ENCODE measurements around the gene MTHFS. TPM values are rescaled to one million over a fixed set of nuclear protein-coding genes. Genes with fewer than 3 reads are reported as not detected.
A peak's percentile ranks its signal among the peaks of the same experiment; 100 is the strongest.

Gene MTHFS
- total and polyA plus RNA-seq, 4 donors, result 26.2 to 156 (median 86.8) TPM

GRCh38 chr15:79881668-79882067 is 15.1 kb downstream of the MTHFS start:
- DNase-seq, result no peak
- Histone ChIP-seq H3K27me3 (ENCODE audit: control insufficient read depth in 3 of 3, insufficient read depth in 3 of 3, low read length in 2 of 3) (no peaks in the 10 kb centered on the region), H3K9me3 (ENCODE audit: control insufficient read depth in 4 of 4, insufficient read depth in 3 of 4, low read length in 3 of 4) (peaks cover 3 to 15% (median 6%) of the 10 kb centered on the region in 4 donors), H3K27ac (ENCODE audit: low read depth in 1 of 2, low read length in 1 of 2) (no peak overlapping the region), H3K4me1 (ENCODE audit: control insufficient read depth in 5 of 5, insufficient read depth in 5 of 5, low read length in 5 of 5) (peaks cover 0 to 7% (median 2%) of the 10 kb centered on the region in 5 donors), H3K4me3 (no peak overlapping the region), H3K9ac (ENCODE audit: insufficient read depth in 1 of 2, low read length in 2 of 2) (no peak overlapping the region), H3K36me3 (ENCODE audit: control insufficient read depth in 4 of 4, insufficient read depth in 4 of 4, low read length in 4 of 4) (peaks cover 6 to 19% (median 16%) of the 10 kb centered on the region in 4 donors)
- TF ChIP-seq CTCF (IDR thresholded peaks at IDR 0.05; ENCODE audit: control extremely low read depth, extremely low read depth), result no peak
- ATAC-seq (ENCODE audit: insufficient read depth, low FRiP score), result no peak
- 89 to 94% methylated on average over 3 of the region's 3 CpGs for WGBS, 2 donors

GRCh38 chr15:79881254-79881653 is 15.6 kb downstream of the MTHFS start:
- H3K4me1 ChIP-seq (ENCODE audit: control insufficient read depth in 5 of 5, insufficient read depth in 5 of 5, low read length in 5 of 5), result peaks cover 0 to 7% (median 2%) of the 10 kb centered on the region in 5 donors
- DNase-seq (peak in 1 of 3 donors; percentile 28), ATAC-seq (ENCODE audit: insufficient read depth, low FRiP score) (no peak)
- no peak for TF ChIP-seq CTCF (IDR thresholded peaks at IDR 0.05; ENCODE audit: control extremely low read depth, extremely low read depth)
- peaks cover 6 to 19% (median 16%) of the 10 kb centered on the region in 4 donors for H3K36me3 ChIP-seq (ENCODE audit: control insufficient read depth in 4 of 4, insufficient read depth in 4 of 4, low read length in 4 of 4)
- 74 to 75% methylated on average over 2 of the region's 2 CpGs for WGBS, 2 donors
- H3K9ac ChIP-seq (ENCODE audit: insufficient read depth in 1 of 2, low read length in 2 of 2), result no peak overlapping the region
- peaks cover 3 to 15% (median 6%) of the 10 kb centered on the region in 4 donors for H3K9me3 ChIP-seq (ENCODE audit: control insufficient read depth in 4 of 4, insufficient read depth in 3 of 4, low read length in 3 of 4)
- H3K27ac ChIP-seq (ENCODE audit: low read depth in 1 of 2, low read length in 1 of 2), result no peak overlapping the region
- no peaks in the 10 kb centered on the region for H3K27me3 ChIP-seq (ENCODE audit: control insufficient read depth in 3 of 3, insufficient read depth in 3 of 3, low read length in 2 of 3)
- H3K4me3 ChIP-seq, result no peak overlapping the region

GRCh38 chr15:79878078-79878705 is 18.6 kb downstream of the MTHFS start:
- Histone ChIP-seq H3K27ac (ENCODE audit: low read depth in 1 of 2, low read length in 1 of 2) (no peak overlapping the region), H3K9ac (ENCODE audit: insufficient read depth in 1 of 2, low read length in 2 of 2) (no peak overlapping the region), H3K4me1 (ENCODE audit: control insufficient read depth in 5 of 5, insufficient read depth in 5 of 5, low read length in 5 of 5) (peaks cover 0 to 4% (median 0%) of the 10 kb centered on the region in 5 donors), H3K4me3 (no peak overlapping the region), H3K36me3 (ENCODE audit: control insufficient read depth in 4 of 4, insufficient read depth in 4 of 4, low read length in 4 of 4) (peaks cover 8 to 31% (median 18%) of the 10 kb centered on the region in 4 donors), H3K9me3 (ENCODE audit: control insufficient read depth in 4 of 4, insufficient read depth in 3 of 4, low read length in 3 of 4) (peaks cover 3 to 28% (median 11%) of the 10 kb centered on the region in 4 donors), H3K27me3 (ENCODE audit: control insufficient read depth in 3 of 3, insufficient read depth in 3 of 3, low read length in 2 of 3) (no peaks in the 10 kb centered on the region)
- DNase-seq (no peak), ATAC-seq (ENCODE audit: insufficient read depth, low FRiP score) (no peak)
- no peak for TF ChIP-seq CTCF (IDR thresholded peaks at IDR 0.05; ENCODE audit: control extremely low read depth, extremely low read depth)
- 98 to 100% methylated on average over 7 of the region's 7 CpGs for WGBS, 2 donors

Data from lung (tissue), 12 donors.